Activated T-cell treated with anti-CD3 and anti-CD28 coated beads for 1 hour (primary cell): Measurements from ENCODE around the gene PPFIBP2.

Experiments
- DNase-seq: peaks from one replicate; pipeline ENCODE4 v3.0.0-alpha.2; 2020; ENCODE audit warnings: low read depth

PPFIBP2 gene

DNA sequence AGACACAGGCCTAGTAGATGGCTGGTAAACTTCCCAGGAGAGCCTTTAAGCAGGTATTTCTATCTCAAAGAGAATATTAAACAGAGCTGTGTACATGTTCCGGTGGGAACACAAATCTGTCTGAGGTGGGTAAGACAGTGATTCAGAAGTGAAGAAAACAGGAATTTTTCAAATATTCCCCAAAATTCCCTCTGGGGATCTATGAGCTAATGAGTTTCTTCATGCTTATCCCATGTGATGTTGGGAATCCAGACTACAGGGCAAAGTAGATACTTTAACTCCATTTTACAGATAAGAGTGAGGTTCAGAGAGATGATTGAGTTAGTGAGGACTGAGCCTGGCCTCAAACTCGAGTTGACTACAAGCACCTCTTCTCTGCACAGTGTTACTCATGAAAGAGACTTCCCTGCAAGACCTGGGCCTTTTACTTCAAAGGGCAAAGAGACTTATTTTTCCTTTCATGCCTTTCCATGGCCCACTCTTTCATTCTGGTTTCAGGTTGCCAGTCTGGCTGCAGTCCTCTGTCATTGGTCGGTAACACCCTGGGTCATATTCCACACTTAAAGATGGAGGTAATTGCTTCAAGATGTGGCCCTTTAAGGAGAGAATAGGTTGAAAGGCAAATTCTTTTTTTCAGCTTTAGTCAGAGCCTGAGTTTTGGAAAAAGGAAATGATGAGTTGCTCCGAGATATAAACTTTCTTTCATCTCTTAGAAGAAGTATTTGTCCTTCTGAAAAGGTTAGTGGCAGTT is 89.4 kb downstream of the PPFIBP2 start:
- no peak for DNase-seq

DNA sequence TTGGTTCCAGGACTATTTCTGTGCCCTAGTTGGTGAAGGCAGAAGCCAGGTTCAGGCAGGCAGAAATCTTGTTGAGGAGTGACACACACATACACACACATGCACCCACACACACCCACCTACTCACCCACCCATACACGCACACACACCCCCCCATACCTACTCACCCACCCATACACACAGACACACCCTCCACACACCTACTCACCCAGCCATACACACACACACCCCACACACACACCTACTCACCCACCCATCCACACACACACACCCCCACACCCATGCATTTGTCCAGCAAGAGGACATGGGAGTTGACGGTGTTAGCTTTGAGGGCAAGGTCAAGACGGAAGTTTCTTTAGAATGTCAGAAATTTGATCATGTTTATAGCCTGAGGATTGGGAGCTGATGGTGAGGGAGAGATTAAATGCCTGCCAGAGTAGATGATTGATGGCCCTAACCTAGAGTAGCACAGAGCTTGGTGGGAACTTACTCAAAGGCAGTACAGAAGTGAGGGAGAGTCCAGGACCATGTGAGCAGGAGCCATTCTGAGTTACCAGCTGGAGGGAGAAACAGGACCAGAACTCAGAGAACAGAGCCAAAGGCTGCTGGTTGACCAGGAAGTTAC is 90.6 kb downstream of the PPFIBP2 start:
- no peak for DNase-seq

DNA sequence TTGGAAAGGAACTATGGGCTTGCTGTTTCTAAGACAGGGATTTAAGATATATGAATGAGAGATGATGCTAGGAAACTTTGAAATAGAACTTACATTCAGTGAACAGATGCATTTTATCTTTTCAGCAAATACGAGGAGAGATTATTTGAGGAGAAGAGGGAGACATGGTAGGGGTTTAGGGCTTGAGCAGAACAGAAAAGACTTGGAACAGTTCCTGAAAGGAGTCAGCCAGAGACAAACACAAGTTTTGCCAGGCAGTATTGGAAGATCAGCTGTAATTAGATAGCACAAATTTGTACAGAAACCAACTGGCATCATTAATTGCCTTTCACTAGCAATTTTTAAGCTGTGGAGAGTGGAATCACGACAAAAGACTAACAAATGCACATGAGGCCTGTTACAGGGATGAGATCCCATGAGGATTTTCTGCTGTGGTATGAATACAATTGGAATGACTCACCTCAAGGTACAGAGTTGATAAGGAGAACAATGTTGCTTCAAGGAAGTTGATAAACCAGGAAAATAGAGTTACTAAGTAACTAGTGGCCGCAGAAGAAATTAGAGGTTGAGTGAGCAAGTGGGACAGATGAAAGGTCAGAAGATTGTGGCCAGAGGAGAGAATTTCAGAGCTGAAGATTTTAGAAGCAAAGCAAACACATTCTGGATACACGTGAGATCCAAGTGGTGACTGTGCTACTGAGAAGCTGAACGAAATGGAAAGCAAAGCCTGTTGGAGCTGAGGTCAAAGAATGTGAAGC is 91.6 kb downstream of the PPFIBP2 start:
- DNase-seq, result no peak

DNA sequence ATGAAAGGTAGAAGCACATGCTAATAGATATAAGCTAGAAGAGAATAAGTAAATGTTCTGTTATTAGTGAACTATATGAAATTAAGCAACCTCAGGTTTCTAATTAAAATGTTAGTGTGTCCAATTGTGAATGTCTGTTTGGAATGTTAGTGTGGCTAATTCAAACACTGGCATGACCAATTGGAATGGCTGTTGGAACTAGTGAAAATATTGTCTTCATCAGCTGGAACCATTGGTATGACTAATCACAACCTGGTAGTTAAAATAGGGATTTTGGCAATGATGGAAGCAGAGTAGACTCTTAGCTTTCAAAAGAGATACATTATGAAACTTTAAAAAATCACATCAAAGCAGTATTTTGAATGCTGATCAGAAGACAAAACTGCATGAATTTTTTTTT is 92.7 kb downstream of the PPFIBP2 start:
- no peak for DNase-seq

DNA sequence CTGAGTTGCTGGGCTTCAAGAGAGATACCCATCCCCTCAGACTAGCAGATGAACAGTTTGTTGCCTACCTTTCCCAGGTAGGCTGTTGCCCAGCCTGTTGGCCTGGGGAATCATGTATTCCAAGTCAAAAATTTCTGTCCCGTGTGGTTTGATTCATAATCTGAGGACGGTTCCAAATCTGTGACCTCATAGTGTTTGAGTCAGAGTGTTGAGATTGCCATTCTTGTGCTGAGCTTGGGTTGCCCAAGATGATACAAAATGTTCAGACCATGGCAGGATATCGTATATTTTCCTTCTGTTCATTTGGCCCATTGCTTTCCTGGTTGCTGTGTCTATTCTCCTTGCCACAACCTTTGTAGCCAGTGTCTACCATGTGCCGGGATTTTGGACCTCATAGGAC is 95.2 kb downstream of the PPFIBP2 start:
- DNase-seq, result no peak

DNA sequence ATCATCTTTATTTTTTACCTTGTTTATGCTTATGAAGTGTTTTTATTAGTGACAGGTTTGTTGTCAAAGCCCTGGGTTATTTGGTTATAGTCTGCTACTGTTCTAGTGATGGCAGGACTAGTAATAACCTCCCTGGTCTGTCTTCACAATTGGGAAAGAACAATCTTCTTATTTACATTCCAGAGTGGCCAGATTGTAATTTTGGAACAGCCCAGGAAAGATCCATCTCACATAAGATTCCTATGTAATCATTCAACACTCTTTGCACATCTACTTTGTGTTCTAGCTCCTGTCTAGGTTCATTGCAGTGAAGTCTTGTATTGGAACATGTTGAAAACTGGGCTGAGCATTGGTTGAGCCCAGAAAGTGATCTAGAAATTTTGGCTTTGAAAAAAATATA is 95.7 kb downstream of the PPFIBP2 start:
- no peak for DNase-seq

DNA sequence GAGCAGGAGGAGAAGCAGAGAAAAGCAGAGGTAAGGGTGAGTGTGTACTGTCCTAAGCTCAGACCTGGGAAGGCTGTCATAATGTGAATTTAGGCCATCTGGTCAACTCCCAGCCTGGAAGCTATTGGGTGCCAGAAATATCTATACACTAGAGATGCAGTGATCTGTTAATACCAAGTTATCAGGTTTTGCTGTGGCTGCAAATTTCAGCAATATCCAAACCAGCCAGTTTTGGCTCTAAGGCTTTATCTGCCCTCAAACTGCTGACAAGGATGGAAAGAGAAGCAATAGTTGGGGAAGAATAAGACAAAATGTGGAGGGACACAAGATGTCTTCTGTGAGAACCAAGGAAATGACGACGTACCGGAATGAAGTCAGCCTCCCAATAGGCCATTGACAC is 96.6 kb downstream of the PPFIBP2 start:
- DNase-seq, result no peak

DNA sequence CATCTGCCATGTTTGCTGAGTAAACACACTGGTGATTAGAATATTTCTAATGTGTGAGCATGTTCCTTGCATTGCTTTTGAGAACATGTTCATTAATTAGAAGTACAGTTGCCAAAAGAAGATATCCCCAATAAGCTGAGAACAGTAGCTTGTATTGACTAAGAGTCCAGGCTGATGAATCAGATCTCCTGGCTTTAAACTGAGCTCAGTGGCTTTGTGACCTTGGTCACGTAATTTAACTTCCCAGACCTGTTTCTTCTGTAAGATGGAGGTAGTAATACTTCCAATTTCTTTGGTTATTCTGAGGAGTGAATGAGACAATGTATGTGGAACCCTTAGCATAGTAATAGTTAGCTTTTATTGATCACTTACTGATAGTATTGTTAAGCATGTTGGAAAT is 97.6 kb downstream of the PPFIBP2 start:
- no peak for DNase-seq

DNA sequence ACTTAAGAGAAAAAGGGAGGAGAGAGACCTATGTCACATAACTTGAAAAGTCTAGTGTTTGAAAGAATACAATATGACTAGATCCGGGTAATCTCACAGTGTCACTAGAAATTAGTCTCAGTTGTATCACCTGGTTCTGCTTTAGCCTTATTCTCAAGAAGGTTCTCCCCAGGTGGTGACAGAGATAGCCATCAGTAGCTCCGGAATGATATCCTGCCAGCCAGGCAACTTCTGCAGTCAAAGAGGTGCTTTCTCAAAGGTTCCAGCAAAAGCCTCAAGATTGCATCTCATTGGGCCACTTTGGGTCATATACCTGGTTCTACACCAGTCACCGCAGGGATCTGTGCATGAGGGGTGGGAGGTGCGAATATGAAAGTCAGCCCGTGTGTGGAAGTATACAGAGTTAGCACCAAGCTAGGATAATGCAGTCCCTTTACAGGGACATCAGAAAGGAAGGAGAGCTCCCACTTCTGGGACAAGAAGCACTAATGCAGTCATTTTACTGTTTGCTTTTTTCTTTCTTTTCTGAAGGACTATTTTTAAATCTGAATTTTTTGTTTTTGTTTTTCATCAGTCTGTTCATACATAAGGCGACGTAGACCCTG is 98.4 kb downstream of the PPFIBP2 start:
- DNase-seq, result no peak

DNA sequence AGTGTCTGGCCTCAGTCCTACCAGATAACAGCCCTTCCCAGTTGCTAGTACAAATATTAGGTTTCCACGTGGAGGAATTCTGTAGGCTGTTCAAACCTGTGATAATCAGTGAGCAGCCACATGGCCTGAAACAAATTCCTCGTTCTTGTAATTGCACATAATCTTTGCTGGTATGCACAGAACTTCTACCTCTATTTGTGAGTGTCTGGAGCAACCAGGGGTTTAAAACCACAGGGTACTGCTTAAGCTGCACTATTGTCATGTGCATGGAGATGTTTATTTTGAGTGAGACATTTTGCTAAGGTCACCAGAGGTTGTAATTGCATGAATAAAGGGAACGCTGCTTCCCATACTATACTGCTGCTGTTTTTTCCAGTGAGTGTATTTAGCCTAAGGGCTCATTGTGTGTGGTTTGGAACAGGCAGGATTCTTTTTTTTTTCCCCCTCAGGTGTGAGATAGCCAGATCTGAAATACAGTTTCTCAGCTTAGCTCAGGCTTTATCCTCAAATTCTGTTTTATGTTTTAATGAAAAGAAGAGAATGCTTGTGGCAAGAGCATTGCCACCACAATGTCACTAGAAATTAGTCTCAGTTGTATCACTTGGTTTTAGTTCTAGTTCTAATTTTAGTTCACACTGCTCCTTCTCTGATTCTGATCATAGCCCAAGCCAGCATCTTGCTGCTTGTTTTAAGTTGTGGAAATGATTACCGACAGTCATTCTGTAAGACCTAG is 99.0 kb downstream of the PPFIBP2 start:
- DNase-seq, result no peak

DNA sequence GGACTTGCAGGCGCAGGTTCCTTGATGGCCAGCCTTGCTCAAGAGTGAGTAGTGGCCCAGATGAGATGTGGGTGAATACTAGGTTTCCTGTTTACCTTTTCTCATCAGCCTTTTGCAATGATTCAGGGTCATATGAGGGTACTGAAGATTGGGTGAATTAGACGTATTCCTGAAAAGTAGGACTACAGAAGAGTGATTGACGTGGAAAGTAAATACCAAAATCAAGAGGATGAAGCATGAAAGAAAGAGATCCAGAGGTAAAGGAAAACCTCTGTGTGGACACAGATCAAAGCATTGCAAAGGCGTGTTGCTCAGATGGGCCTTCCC is 99.6 kb downstream of the PPFIBP2 start:
- DNase-seq, result no peak

DNA sequence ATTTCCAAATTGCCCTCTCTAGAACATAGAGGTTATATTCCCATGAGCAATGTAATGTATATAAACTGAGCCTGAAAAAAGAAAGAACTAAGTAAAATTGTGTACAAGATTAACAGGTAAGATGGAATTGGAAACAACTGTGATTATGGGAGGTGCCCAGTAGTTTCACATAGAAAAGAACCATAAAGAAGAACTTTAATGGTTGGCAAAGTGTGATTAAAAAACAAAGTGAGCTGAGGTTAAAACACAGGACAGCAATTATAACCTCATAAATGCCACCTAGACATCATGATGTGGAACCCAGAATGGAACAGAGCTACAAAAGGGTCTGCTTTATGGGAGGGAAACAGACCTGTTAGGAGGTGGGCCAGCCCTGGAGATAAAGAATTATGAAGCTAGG is 100.9 kb downstream of the PPFIBP2 start:
- DNase-seq, result no peak

DNA sequence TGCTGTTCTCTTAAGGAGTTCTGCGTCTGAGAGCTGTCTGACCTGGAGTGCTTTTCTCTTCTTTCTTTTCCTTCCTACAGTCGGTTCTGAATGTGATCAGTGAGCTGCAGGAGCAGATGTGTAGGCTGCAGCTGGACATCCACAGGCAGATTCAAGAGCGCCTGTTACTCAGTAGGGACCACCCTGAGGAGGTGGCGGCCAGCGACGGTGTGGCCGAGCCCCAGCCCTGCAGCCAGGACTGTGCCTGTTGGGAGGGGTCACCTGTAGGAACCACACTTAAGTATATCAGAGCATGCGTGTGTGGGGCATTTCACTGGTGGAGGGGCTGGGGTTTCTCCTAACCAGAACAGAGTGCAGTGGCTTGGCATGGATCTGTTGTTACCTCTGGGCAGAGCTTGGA is 103.2 kb downstream of the PPFIBP2 start:
- no peak for DNase-seq

DNA sequence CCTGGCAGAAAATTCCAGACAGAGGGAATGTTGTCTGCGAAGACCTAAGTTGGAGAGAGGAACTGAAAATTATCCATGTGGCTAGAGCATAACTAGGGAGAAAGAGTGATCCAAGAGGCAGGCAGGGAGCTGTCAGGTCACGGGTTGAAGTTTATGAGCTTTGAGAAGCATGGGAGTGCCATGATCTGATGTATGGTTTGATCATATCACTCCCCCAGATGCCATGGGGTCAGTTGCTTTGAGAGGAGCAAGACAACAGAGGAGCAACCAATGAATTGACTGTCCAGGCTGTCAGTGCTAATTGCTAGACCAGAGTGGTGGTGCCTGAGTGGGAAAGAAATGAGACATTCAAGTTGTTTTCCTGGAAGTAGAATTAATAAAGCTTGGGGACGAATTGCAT is 105.5 kb downstream of the PPFIBP2 start:
- DNase-seq, result no peak

DNA sequence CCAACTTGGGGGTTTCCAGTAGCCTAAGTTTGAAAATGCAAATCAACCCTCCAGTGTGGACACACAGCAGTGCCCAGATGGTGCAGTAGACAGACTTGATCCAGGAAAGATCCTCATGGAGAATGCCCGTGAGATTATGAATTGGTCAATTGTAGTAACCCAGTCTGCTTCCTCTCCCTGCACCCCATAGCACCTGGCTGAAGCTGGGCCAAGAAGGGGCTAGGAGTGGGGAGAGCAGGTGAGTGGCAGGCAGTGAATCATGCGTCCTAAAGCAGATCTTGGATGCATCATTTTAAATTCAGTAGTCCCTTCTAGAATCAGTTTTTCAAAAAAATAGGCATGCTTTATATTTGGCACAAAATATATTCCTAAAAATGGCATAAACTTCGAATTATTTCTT is 107.3 kb downstream of the PPFIBP2 start:
- no peak for DNase-seq

DNA sequence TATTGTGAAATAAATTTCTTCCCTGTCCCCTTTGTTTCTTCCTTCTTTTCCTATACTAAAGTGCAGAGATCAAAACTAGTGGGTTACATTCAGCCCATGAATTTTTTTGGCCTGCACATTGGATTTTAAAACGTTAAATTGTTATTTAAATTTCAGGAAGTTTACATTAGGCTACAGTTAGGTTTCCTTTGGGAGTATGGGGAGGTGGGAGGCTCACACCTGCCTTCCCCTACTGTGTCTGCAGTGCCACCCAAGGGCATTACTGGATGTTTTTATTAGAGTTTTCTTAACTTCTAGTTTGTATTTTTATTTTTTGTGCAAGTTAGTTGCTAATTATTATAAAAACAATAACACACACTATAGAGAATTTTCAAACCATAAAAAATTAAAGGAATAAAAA is 107.8 kb downstream of the PPFIBP2 start:
- no peak for DNase-seq

DNA sequence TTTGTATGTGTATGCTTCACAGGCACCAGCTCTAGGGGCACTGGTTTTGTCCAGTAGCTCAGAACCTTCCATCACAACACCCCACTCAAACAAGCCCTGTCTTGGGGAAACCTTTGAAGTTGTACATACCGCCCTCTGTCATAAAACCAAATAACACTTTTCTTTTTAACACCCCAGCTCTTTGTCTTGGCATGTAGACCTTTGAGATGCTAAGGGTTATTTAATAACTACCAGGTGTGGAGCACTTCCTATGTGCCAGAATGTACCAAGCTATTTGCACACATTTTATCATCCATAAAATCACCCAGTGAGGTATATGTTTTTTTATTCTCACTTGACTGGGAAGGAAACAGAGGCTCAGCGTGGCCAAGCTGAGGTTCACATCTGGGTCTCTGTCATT is 108.9 kb downstream of the PPFIBP2 start:
- no peak for DNase-seq

DNA sequence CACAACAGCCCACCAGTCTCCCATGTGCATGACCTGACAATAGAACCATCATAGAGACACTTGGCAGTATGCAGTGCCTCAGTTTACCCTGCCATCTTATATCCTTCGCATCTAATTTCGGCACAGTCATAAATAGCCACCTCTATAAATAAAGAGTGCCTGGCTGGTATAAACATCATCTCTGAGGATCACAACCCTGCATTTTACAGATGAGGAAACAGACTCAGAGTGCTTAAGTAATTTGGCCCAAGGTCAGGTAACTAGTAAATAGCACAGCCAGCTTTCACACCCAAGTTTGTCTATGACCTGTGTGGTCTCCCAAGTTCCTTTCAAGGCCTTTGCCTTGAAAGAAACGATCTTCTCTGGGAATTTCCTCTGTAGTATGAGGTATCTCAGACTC is 114.9 kb downstream of the PPFIBP2 start:
- no peak for DNase-seq

DNA sequence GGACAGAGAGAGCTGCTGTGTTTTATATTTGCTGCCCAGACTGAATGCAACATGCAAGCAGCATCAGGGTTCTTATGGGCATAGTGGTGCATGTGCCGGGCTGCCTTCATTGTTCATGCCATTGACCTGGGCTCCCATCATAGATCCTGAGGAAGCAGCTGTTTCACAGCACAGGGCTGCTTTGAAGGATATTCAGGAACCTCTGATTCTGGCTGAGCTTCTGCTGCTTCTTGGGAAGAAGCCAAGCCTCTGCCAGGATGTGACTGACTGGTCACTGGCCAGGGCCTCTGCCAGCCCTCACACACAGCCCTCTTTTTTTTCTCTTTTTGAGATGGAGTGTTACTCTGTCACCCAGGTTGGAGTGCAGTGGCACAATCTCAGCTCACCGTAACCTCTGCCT is 116.2 kb downstream of the PPFIBP2 start:
- DNase-seq, result no peak

DNA sequence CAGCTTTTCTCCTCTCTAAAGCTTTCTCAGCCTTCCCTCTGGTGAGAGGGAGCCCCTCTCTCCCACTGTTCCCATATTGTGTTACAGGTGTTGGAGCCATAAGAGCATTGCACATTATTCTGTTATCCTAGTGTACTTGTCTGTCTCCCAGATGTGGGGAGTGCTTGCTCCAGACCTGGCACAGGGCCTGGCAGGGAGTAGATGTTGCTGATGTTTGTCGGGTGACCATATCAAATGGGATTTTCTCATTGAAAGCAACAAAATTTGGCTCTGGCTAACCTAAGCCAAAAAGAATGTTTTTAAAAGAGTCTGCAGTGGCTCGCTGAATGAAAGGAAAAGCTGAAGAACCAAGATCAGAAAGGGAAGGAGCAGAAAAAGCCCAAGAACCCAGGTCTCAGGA is 118.4 kb downstream of the PPFIBP2 start:
- no peak for DNase-seq

DNA sequence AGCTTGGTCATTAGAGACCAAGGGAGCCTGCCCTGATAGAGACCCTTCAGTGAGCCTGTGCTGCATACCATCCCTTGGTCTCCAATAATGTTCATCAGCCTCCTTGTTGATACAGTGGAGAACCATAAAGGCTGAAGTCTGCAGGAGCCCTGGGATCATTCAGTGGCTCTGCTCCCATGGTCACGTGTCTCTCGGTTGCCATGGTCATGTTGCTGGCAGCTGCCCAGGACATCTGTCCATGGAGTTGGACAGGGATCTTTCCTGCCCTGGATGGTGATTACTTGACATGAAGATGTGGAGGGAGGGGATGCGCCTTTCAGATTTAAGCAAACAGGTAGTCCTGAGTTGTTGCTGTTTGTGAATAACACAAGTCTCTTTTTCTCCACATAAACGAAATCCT is 121.3 kb downstream of the PPFIBP2 start:
- no peak for DNase-seq

DNA sequence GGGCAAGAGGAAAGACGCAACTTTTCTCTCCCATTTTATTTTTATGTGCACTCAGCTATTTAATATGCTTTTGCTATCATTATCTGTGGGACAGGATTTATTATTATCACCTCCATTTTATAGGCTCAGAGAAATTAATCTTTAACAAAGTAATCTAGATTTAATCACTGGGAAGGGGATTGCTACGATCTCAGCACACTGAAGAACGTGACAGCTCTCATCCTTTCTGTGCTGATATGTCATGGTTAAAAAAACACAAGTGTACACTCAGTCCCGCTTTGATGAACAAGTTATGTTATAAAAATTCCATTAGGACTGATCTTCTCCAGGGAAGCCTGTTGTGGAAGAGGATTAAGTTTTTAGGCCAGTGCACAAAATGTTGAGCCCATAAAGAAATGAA is 121.9 kb downstream of the PPFIBP2 start:
- no peak for DNase-seq
